Measurements from ENCODE around the gene AUTS2.

Gene AUTS2

GRCh38 chr7:70833726-70834125, 1235.5 kb downstream of the AUTS2 start:
- H3K4me3 ChIP-seq (ENCODE audit: low read length in 2 of 2): no peak overlapping the region
- no peaks in the 10 kb centered on the region for H3K9me3 ChIP-seq (ENCODE audit: control insufficient read depth in 2 of 2, low read length in 2 of 2)
- H3K9ac ChIP-seq (ENCODE audit: low read depth in 1 of 2, low read length in 2 of 2): no peak overlapping the region
- peaks cover 0 to 3% of the 10 kb centered on the region in 2 donors for H3K27me3 ChIP-seq (ENCODE audit: control insufficient read depth in 2 of 2, insufficient read depth in 2 of 2, low read length in 2 of 2)
- no peaks in the 10 kb centered on the region for H3K4me1 ChIP-seq (ENCODE audit: control insufficient read depth in 2 of 2, insufficient read depth in 2 of 2, low read length in 2 of 2)
- no peaks in the 10 kb centered on the region for H3K36me3 ChIP-seq (ENCODE audit: control insufficient read depth in 2 of 2, insufficient read depth in 2 of 2, low read length in 2 of 2)
- H3K27ac ChIP-seq (ENCODE audit: low read depth in 2 of 2, low read length in 2 of 2): no peak overlapping the region

- no peak overlapping the region for H3K9ac ChIP-seq (ENCODE audit: low read depth in 1 of 2, low read length in 2 of 2)
- no peak overlapping the region for H3K27ac ChIP-seq (ENCODE audit: low read depth in 2 of 2, low read length in 2 of 2)
- H3K9me3 ChIP-seq (ENCODE audit: control insufficient read depth in 2 of 2, low read length in 2 of 2): no peaks in the 10 kb centered on the region
- H3K27me3 ChIP-seq (ENCODE audit: control insufficient read depth in 2 of 2, insufficient read depth in 2 of 2, low read length in 2 of 2): peaks cover 0 to 3% of the 10 kb centered on the region in 2 donors
- no peaks in the 10 kb centered on the region for H3K4me1 ChIP-seq (ENCODE audit: control insufficient read depth in 2 of 2, insufficient read depth in 2 of 2, low read length in 2 of 2)
- H3K4me3 ChIP-seq (ENCODE audit: low read length in 2 of 2): no peak overlapping the region
- no peaks in the 10 kb centered on the region for H3K36me3 ChIP-seq (ENCODE audit: control insufficient read depth in 2 of 2, insufficient read depth in 2 of 2, low read length in 2 of 2)
Measured at GRCh38 chr7:70834424-70834823, 1236.1 kb downstream of the AUTS2 start.

- H3K27me3 ChIP-seq (ENCODE audit: control insufficient read depth in 2 of 2, insufficient read depth in 2 of 2, low read length in 2 of 2): no peaks in the 10 kb centered on the region
- H3K36me3 ChIP-seq (ENCODE audit: control insufficient read depth in 2 of 2, insufficient read depth in 2 of 2, low read length in 2 of 2): no peaks in the 10 kb centered on the region
- no peak overlapping the region for H3K9ac ChIP-seq (ENCODE audit: low read depth in 1 of 2, low read length in 2 of 2)
Measured at GRCh38 chr7:70835658-70836057, 1237.4 kb downstream of the AUTS2 start.

GRCh38 chr7:70836279-70836678, 1238.0 kb downstream of the AUTS2 start:
- no peaks in the 10 kb centered on the region for H3K36me3 ChIP-seq (ENCODE audit: control insufficient read depth in 2 of 2, insufficient read depth in 2 of 2, low read length in 2 of 2)
- no peaks in the 10 kb centered on the region for H3K9me3 ChIP-seq (ENCODE audit: control insufficient read depth in 2 of 2, low read length in 2 of 2)
- H3K4me3 ChIP-seq (ENCODE audit: low read length in 2 of 2): no peak overlapping the region
- no peaks in the 10 kb centered on the region for H3K27me3 ChIP-seq (ENCODE audit: control insufficient read depth in 2 of 2, insufficient read depth in 2 of 2, low read length in 2 of 2)
- H3K4me1 ChIP-seq (ENCODE audit: control insufficient read depth in 2 of 2, insufficient read depth in 2 of 2, low read length in 2 of 2): no peaks in the 10 kb centered on the region
- H3K9ac ChIP-seq (ENCODE audit: low read depth in 1 of 2, low read length in 2 of 2): no peak overlapping the region
- H3K27ac ChIP-seq (ENCODE audit: low read depth in 2 of 2, low read length in 2 of 2): no peak overlapping the region

More at GRCh38 chr7:70835658-70836057, 1237.4 kb downstream of the AUTS2 start:
- H3K9me3 ChIP-seq (ENCODE audit: control insufficient read depth in 2 of 2, low read length in 2 of 2): no peaks in the 10 kb centered on the region
- no peaks in the 10 kb centered on the region for H3K4me1 ChIP-seq (ENCODE audit: control insufficient read depth in 2 of 2, insufficient read depth in 2 of 2, low read length in 2 of 2)
- no peak overlapping the region for H3K4me3 ChIP-seq (ENCODE audit: low read length in 2 of 2)
- H3K27ac ChIP-seq (ENCODE audit: low read depth in 2 of 2, low read length in 2 of 2): no peak overlapping the region

- Histone ChIP-seq H3K9ac (ENCODE audit: low read depth in 1 of 2, low read length in 2 of 2) (no peak overlapping the region), H3K9me3 (ENCODE audit: control insufficient read depth in 2 of 2, low read length in 2 of 2) (no peaks in the 10 kb centered on the region), H3K4me3 (ENCODE audit: low read length in 2 of 2) (no peak overlapping the region), H3K36me3 (ENCODE audit: control insufficient read depth in 2 of 2, insufficient read depth in 2 of 2, low read length in 2 of 2) (no peaks in the 10 kb centered on the region), H3K4me1 (ENCODE audit: control insufficient read depth in 2 of 2, insufficient read depth in 2 of 2, low read length in 2 of 2) (no peaks in the 10 kb centered on the region), H3K27ac (ENCODE audit: low read depth in 2 of 2, low read length in 2 of 2) (no peak overlapping the region), H3K27me3 (ENCODE audit: control insufficient read depth in 2 of 2, insufficient read depth in 2 of 2, low read length in 2 of 2) (no peaks in the 10 kb centered on the region)
Measured at GRCh38 chr7:70836946-70837345, 1238.7 kb downstream of the AUTS2 start.

GRCh38 chr7:70837589-70837988, 1239.3 kb downstream of the AUTS2 start:
- H3K4me1 ChIP-seq (ENCODE audit: control insufficient read depth in 2 of 2, insufficient read depth in 2 of 2, low read length in 2 of 2): no peaks in the 10 kb centered on the region
- H3K9ac ChIP-seq (ENCODE audit: low read depth in 1 of 2, low read length in 2 of 2): no peak overlapping the region
- H3K36me3 ChIP-seq (ENCODE audit: control insufficient read depth in 2 of 2, insufficient read depth in 2 of 2, low read length in 2 of 2): no peaks in the 10 kb centered on the region
- no peaks in the 10 kb centered on the region for H3K27me3 ChIP-seq (ENCODE audit: control insufficient read depth in 2 of 2, insufficient read depth in 2 of 2, low read length in 2 of 2)
- no peak overlapping the region for H3K27ac ChIP-seq (ENCODE audit: low read depth in 2 of 2, low read length in 2 of 2)
- no peak overlapping the region for H3K4me3 ChIP-seq (ENCODE audit: low read length in 2 of 2)
- no peaks in the 10 kb centered on the region for H3K9me3 ChIP-seq (ENCODE audit: control insufficient read depth in 2 of 2, low read length in 2 of 2)

- H3K9ac ChIP-seq (ENCODE audit: low read depth in 1 of 2, low read length in 2 of 2): no peak overlapping the region
- H3K27ac ChIP-seq (ENCODE audit: low read depth in 2 of 2, low read length in 2 of 2): no peak overlapping the region
- H3K36me3 ChIP-seq (ENCODE audit: control insufficient read depth in 2 of 2, insufficient read depth in 2 of 2, low read length in 2 of 2): no peaks in the 10 kb centered on the region
- H3K4me3 ChIP-seq (ENCODE audit: low read length in 2 of 2): no peak overlapping the region
- H3K27me3 ChIP-seq (ENCODE audit: control insufficient read depth in 2 of 2, insufficient read depth in 2 of 2, low read length in 2 of 2): no peaks in the 10 kb centered on the region
- H3K9me3 ChIP-seq (ENCODE audit: control insufficient read depth in 2 of 2, low read length in 2 of 2): no peaks in the 10 kb centered on the region
- H3K4me1 ChIP-seq (ENCODE audit: control insufficient read depth in 2 of 2, insufficient read depth in 2 of 2, low read length in 2 of 2): no peaks in the 10 kb centered on the region
Measured at GRCh38 chr7:70838292-70838907, 1240.1 kb downstream of the AUTS2 start.

All from mucosa of rectum (tissue), 2 donors.